HCT116 (cell line): ENCODE results near the gene MYL6B. TPM values are rescaled to one million over a fixed set of nuclear protein-coding genes. Genes with fewer than 3 reads are reported as not detected.

Source experiments
- ATAC-seq: fragments of 200-7000 bp; cut with Tn5 transposase; 2 replicates; pipeline ENCODE4 v1.9.1; 2020; ENCODE audit warnings: mild to moderate bottlenecking, moderate library complexity
- BruUV-seq: library from RNA; stranded (reverse); fragments of 400-500 nt; replicated peaks from 2 replicates; lab custom pipeline; 2021; lab: Mats Ljungman, UMichigan
- CTCF ChIA-PET: fragments of 300-600 bp; sonication (Branson Sonifier 250); formaldehyde crosslinking; loops from one replicate; lab custom pipeline; 2021; ENCODE audit warnings: antibody characterized with exemption; lab: Charles Lee
- POLR2A ChIA-PET: fragments of 300-600, 350-600 bp; sonication (Branson Sonifier 250); formaldehyde crosslinking; loops from one replicate; lab custom pipeline; 2021; ENCODE audit warnings: antibody characterized with exemption; lab: Charles Lee
- RAD21 ChIA-PET, 2 experiments: fragments of 300-600 bp; sonication (Branson Sonifier 250); formaldehyde crosslinking; loops; one replicate each; lab custom pipeline; 2023; ENCODE audit warnings: low total read pairs in 2 of 2; ENCODE audit not compliant: uncharacterized antibody in 2 of 2, unreplicated experiment in 2 of 2, low non-redundant PET in 1 of 2; lab: Charles Lee
- DNase-seq: peaks from one replicate; pipeline ENCODE4 v3.0.0-alpha.2; 2010; ENCODE audit warnings: low read depth, low spot score
- H2AFZ ChIP-seq: fragments of 200-600 bp; shearing (Covaris generic), sonication (generic); 2 replicates; pipeline ENCODE4 v1.6.1; 2017; ENCODE audit warnings: low read depth, mixed run types, mixed read lengths, antibody characterized with exemption, low read length; ENCODE audit not compliant: poor library complexity, severe bottlenecking
- H3K27ac ChIP-seq: 2 replicates; pipeline ENCODE4 v1.5.1; 2012; ENCODE audit warnings: low read depth, low read length
- H3K27me3 ChIP-seq: fragments of 200-600 bp; sonication (generic); 2 replicates; pipeline ENCODE4 v1.6.1; 2016; ENCODE audit warnings: mixed run types, low read length, mixed read lengths; ENCODE audit not compliant: insufficient read depth
- H3K36me3 ChIP-seq, 2 experiments: fragments of 200-500 bp in 1 of 2; fragments of 200-600 bp in 1 of 2; sonication (Bioruptor generic) in 1 of 2; sonication (generic) in 1 of 2; 2 replicates each; pipeline versions ENCODE4 v1.5.1 to v1.6.1; 2014 to 2016; ENCODE audit warnings: low read length in 2 of 2, inconsistent platforms in 1 of 2, mixed read lengths in 1 of 2, mixed run types in 1 of 2; ENCODE audit not compliant: insufficient read depth in 2 of 2, control insufficient read depth in 1 of 2
- H3K4me1 ChIP-seq, 2 experiments: fragments of 200-600 bp in 1 of 2; sonication (generic) in 1 of 2; 2 replicates each; pipeline versions ENCODE4 v1.5.1 to v1.6.1; 2012 to 2017; ENCODE audit warnings: low read length in 2 of 2, inconsistent platforms in 1 of 2, mild to moderate bottlenecking in 1 of 2, mixed read lengths in 1 of 2, mixed run types in 1 of 2, moderate library complexity in 1 of 2; ENCODE audit not compliant: insufficient read depth in 2 of 2, control insufficient read depth in 1 of 2
- H3K4me2 ChIP-seq: fragments of 200-600 bp; sonication (generic); 2 replicates; pipeline ENCODE4 v1.6.1; 2017; ENCODE audit warnings: mixed run types, low read length, mixed read lengths
- H3K4me3 ChIP-seq, 2 experiments: fragments of 200-600 bp in 1 of 2; sonication (generic) in 1 of 2; replicated peaks in 1 of 2; 2 replicates each; pipeline ENCODE4 v1.5.1; 2011 to 2016; ENCODE audit warnings: low read length in 2 of 2, control low read depth in 1 of 2, low read depth in 1 of 2, mild to moderate bottlenecking in 1 of 2, mixed read lengths in 1 of 2, mixed run types in 1 of 2
- H3K79me2 ChIP-seq: fragments of 200-600 bp; sonication (generic); 2 replicates; pipeline ENCODE4 v1.6.1; 2017; ENCODE audit warnings: mild to moderate bottlenecking, mixed run types, low read length, moderate library complexity, mixed read lengths; ENCODE audit not compliant: insufficient read depth
- H3K9ac ChIP-seq: fragments of 200-600 bp; sonication (generic); 2 replicates; pipeline ENCODE4 v1.6.1; 2016; ENCODE audit warnings: low read length, mixed read lengths
- H3K9me2 ChIP-seq: fragments of 200-600 bp; sonication (generic), shearing (Covaris generic); 2 replicates; pipeline ENCODE4 v1.6.1; 2017; ENCODE audit warnings: mixed run types, mild to moderate bottlenecking, moderate library complexity; ENCODE audit not compliant: insufficient read depth
- H3K9me3 ChIP-seq, 2 experiments: fragments of 200-500 bp in 1 of 2; fragments of 200-600 bp in 1 of 2; sonication (Bioruptor generic) in 1 of 2; sonication (generic) in 1 of 2; 2 replicates each; pipeline ENCODE4 v1.6.1; 2014 to 2017; ENCODE audit warnings: low read length in 2 of 2, mixed read lengths in 2 of 2, inconsistent platforms in 1 of 2, low read depth in 1 of 2, mild to moderate bottlenecking in 1 of 2, mixed run types in 1 of 2, moderate library complexity in 1 of 2; ENCODE audit not compliant: control insufficient read depth in 1 of 2, insufficient read depth in 1 of 2
- H4K20me1 ChIP-seq: fragments of 200-600 bp; sonication (generic), shearing (Covaris generic); 2 replicates; pipeline ENCODE4 v1.6.1; 2017; ENCODE audit warnings: mixed run types, mild to moderate bottlenecking, moderate library complexity; ENCODE audit not compliant: insufficient read depth
- CBX3 ChIP-seq: IDR thresholded peaks from 2 replicates; pipeline ENCODE4 v1.6.1; 2012; ENCODE audit warnings: low read depth
- CEBPB ChIP-seq: IDR thresholded peaks from 2 replicates; pipeline ENCODE4 v1.6.1; 2012; ENCODE audit warnings: low read depth
- CTCF ChIP-seq, 3 experiments: fragments of 200-600 bp in 1 of 3; sonication (generic) in 1 of 3; IDR thresholded peaks in 2 of 3; conservative IDR thresholded peaks in 1 of 3; 2 replicates each; pipeline ENCODE4 v1.5.1; 2012 to 2017; ENCODE audit warnings: low read depth in 2 of 3, low read length in 2 of 3, antibody characterized with exemption in 1 of 3, borderline replicate concordance in 1 of 3, control low read depth in 1 of 3, mild to moderate bottlenecking in 1 of 3, mixed read lengths in 1 of 3, mixed run types in 1 of 3, moderate library complexity in 1 of 3; ENCODE audit not compliant: insufficient read depth in 1 of 3
- EGR1 ChIP-seq: IDR thresholded peaks from 2 replicates; pipeline ENCODE4 v1.6.1; 2012; ENCODE audit warnings: low read depth
- ELF1 ChIP-seq: IDR thresholded peaks from 2 replicates; pipeline ENCODE4 v1.6.1; 2012; ENCODE audit warnings: low read depth, borderline replicate concordance
- EZH2 ChIP-seq: fragments of 200-600 bp; sonication (generic); IDR thresholded peaks from 2 replicates; pipeline ENCODE4 v1.6.1; 2017; ENCODE audit warnings: antibody characterized with exemption, mixed run types
- EZH2phosphoT487 ChIP-seq: fragments of 200-600 bp; IDR thresholded peaks from 2 replicates; pipeline ENCODE4 v1.6.1; 2018; ENCODE audit warnings: antibody characterized with exemption, borderline replicate concordance
- FOSL1 ChIP-seq: IDR thresholded peaks from 2 replicates; pipeline ENCODE4 v1.6.1; 2012; ENCODE audit warnings: low read depth
- JUND ChIP-seq: IDR thresholded peaks from 2 replicates; pipeline ENCODE4 v1.6.1; 2012
- MAX ChIP-seq: IDR thresholded peaks from 2 replicates; pipeline ENCODE4 v1.6.1; 2012
- POLR2A ChIP-seq: IDR thresholded peaks from 2 replicates; pipeline ENCODE4 v1.7.0; 2011; ENCODE audit warnings: borderline replicate concordance; ENCODE audit not compliant: insufficient read depth, insufficient read length; ENCODE audit errors: extremely low read depth
- POLR2AphosphoS5 ChIP-seq: IDR thresholded peaks from 2 replicates; pipeline ENCODE4 v1.6.1; 2011; ENCODE audit warnings: mild to moderate bottlenecking, low read depth, low read length, moderate library complexity
- REST ChIP-seq: IDR thresholded peaks from 2 replicates; pipeline ENCODE4 v1.6.1; 2012; ENCODE audit warnings: low read depth
- SIN3A ChIP-seq: IDR thresholded peaks from 2 replicates; pipeline ENCODE4 v1.6.1; 2012; ENCODE audit warnings: low read depth
- SP1 ChIP-seq: IDR thresholded peaks from 2 replicates; pipeline ENCODE4 v1.6.1; 2012; ENCODE audit warnings: low read depth
- SRF ChIP-seq: IDR thresholded peaks from 2 replicates; pipeline ENCODE4 v1.6.1; 2012; ENCODE audit warnings: low read depth
- YY1 ChIP-seq: IDR thresholded peaks from 2 replicates; pipeline ENCODE4 v1.6.1; 2011; ENCODE audit warnings: low read length, low read depth, moderate library complexity, mild to moderate bottlenecking; ENCODE audit not compliant: insufficient replicate concordance; ENCODE audit errors: extremely low read depth
- ZBTB33 ChIP-seq: IDR thresholded peaks from 2 replicates; pipeline ENCODE4 v1.6.1; 2011; ENCODE audit warnings: mild to moderate bottlenecking, low read length, moderate library complexity; ENCODE audit not compliant: insufficient replicate concordance; ENCODE audit errors: extremely low read depth
- ZNF274 ChIP-seq: fragments of 200-500 bp; sonication (Bioruptor generic); IDR thresholded peaks from 2 replicates; pipeline ENCODE4 v1.6.1; 2014; ENCODE audit warnings: mild to moderate bottlenecking, low read depth, low read length, inconsistent platforms
- intact Hi-C: fragments of 100-400 bp; cut with micrococcal nuclease; formaldehyde crosslinking; loops from 2 replicates; pipeline ENCODE4 v1.10.0; 2022
- total RNA-seq: library from RNA; stranded (reverse); gene quantifications from one replicate; pipeline ENCODE4 v1.2.1, GENCODE V29; 2021; ENCODE audit not compliant: unreplicated experiment

The MYL6B gene
- total RNA-seq, 1 experiment from 2014 or later = 94.3 TPM

GRCh38 chr12:56127888-56128669 is 24.3 kb upstream of the MYL6B start, which contains the start of gene ESYT1:
ESYT1 (plus strand) TSS chr12:56128267; CDS start chr12:56128320, 53 bp downstream.
- ChIA-PET POLR2A (interaction anchor here (0.6 to 2.8 kb wide), 19 partner anchors 8 to 390 kb away, joined by 3 to 42 read pairs (median 5); partner anchors contain the start of genes MYL6, MYL6B, PA2G4 and RNF41), RAD21 (interaction anchor here (1.1 to 1.3 kb wide), 2 partner anchors 24 to 61 kb away, joined by 3 to 6 read pairs; partner anchors contain the start of genes MYL6B (in 1 of the 2) and SMARCC2 (in 1 of the 2)), CTCF (interaction anchor here (0.7 to 1.9 kb wide), 8 partner anchors 10 to 390 kb away, joined by 3 to 24 read pairs (median 4); partner anchors contain the start of genes MYL6, MYL6B, PA2G4 and SMARCC2)
- Histone ChIP-seq H3K27ac (peak within 1 kb of the TSS; percentile 76), H3K9me2 (no peaks in the 10 kb centered on the region), H3K4me2 (peak within 1 kb of the TSS; percentile 89), H3K79me2 (peaks cover 29% of the 10 kb centered on the region), H2AFZ (no peak within 1 kb of the TSS), H3K4me3 (peak within 1 kb of the TSS; percentile 90 to 91), H3K36me3 (peaks cover 14 to 27% of the 10 kb centered on the region in 2 experiments), H3K9ac (peak within 1 kb of the TSS; percentile 90), H3K9me3 (no peaks in the 10 kb centered on the region), H3K27me3 (no peaks in the 10 kb centered on the region), H3K4me1 (peaks cover 16 to 33% of the 10 kb centered on the region in 2 experiments), H4K20me1 (no peaks in the 10 kb centered on the region)
- DNase-seq = peak; percentile 100
- TSS peak; percentile 57 for BruUV-seq
- ATAC-seq = peak; percentile 93
- intact Hi-C loops = loop anchor here (2.0 kb wide), 2 partner anchors 25 to 337 kb away; partner anchors contain the start of gene MYL6B
- TF ChIP-seq POLR2AphosphoS5 = peak; percentile 93
- TF ChIP-seq EZH2phosphoT487 = no peak
- no peak for TF ChIP-seq CTCF (IDR thresholded peaks at IDR 0.05 in 2 of 3, conservative IDR thresholded peaks at IDR 0.05 in 1 of 3; ENCODE audit: borderline replicate concordance in 1 of 3, insufficient read depth in 1 of 3, low read depth in 2 of 3, low read length in 2 of 3)
- TF ChIP-seq ZNF274 = no peak
- TF ChIP-seq REST = no peak
- peak; percentile 81 for TF ChIP-seq SIN3A
- TF ChIP-seq CEBPB = no peak
- no peak for TF ChIP-seq ZBTB33
- peak; percentile 88 for TF ChIP-seq POLR2A
- no peak for TF ChIP-seq EGR1
- TF ChIP-seq FOSL1 = no peak
- no peak for TF ChIP-seq ELF1
- TF ChIP-seq YY1 = peak; percentile 16
- peak; percentile 84 for TF ChIP-seq MAX
- TF ChIP-seq SRF = no peak
- TF ChIP-seq EZH2 = no peak
- no peak for TF ChIP-seq JUND
- TF ChIP-seq SP1 = no peak
- no peak for TF ChIP-seq CBX3
